SK-N-SH (cell line): ENCODE results near the gene BTBD10.

ENCODE experiments used
- CTCF ChIP-seq: fragments of 200-600 bp; sonication (generic); IDR thresholded peaks from 2 replicates; pipeline ENCODE4 v1.6.1; 2017; ENCODE audit warnings: antibody characterized with exemption, mild to moderate bottlenecking, moderate library complexity
- REST ChIP-seq: IDR thresholded peaks from 2 replicates; pipeline ENCODE4 v1.6.1; 2012; ENCODE audit warnings: mild to moderate bottlenecking, low read depth, low read length, moderate library complexity

- no peak for TF ChIP-seq CTCF
- TF ChIP-seq REST, result no peak
Observed at GRCh38 chr11:13502492-13502891, 39.5 kb upstream of the BTBD10 start.
